Activated CD4-positive, alpha-beta T cell treated with anti-CD3 and anti-CD28 coated beads, Interleukin-2, amount 50 U/mL, for 4 hours (primary cell): ENCODE results near the gene TMEM107.
"Not testable (repeated sequence)": the region's sequence is repeated elsewhere in the genome, so short reads cannot be mapped to it uniquely, and the experiment has no call there.

Source experiments
- DNase-seq, 2 experiments: peaks; one replicate each; pipeline ENCODE4 v3.0.0-alpha.2; 2020

Gene TMEM107

GRCh38 chr17:8176197-8176940 is at the start of gene TMEM107:
Gene TMEM107 (minus strand): TSS chr17:8176380. CDS start chr17:8176286, 94 bp downstream.
- DNase-seq: peak; percentile 80 to 82

GRCh38 chr17:8224891-8225812 is 49.0 kb upstream of the TMEM107 start:
- DNase-seq: no peak

GRCh38 chr17:8223356-8224126 is 47.4 kb upstream of the TMEM107 start:
- peak; percentile 38 to 43 for DNase-seq

DNA sequence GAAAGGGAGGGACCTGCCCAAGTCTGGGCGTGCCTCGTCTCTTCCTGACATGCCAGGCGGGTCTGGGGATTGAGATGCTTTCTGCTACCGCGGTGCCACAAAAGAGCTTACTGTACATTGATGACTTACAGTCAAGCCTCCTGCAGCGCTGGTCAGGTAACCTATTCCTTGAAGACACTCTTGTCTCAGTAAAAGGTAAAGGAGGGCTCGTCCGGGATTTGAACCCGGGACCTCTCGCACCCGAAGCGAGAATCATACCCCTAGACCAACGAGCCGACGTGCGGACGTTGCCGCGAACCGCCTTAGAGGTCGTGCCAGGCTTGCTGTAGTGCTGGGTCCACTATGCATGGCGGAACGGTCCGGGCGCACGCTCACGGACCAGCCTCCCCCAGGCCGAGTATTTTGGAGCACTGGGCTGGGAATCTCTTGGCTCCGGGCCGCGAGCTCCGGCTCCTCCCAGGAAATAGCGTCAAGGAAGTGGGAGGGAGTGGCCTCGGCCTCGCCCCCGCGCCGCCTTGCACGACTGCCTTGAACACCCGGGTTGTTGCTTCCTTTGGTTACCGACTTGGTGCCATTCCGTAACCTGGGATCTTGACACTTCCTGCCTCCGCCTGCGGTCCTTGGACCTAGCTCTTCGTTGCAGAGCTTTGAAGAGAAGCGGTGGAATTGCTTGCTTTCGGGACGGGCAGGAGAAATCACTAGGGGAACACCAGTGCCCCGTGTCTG is 46.6 kb upstream of the TMEM107 start:
- peak; percentile 82 to 84 for DNase-seq

DNA sequence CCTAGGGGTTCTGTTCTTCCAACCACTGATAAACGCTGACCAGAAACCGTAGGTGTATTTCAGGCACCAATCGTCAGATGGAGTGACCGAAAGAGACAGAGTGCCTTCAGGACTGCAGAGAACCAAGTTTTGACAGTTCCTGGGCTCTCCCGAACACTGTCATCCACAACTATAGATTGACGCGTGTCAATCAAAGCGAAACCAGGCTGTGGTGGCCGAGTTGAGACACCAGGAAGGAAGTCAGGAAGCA is 46.1 kb upstream of the TMEM107 start:
- no peak for DNase-seq

DNA sequence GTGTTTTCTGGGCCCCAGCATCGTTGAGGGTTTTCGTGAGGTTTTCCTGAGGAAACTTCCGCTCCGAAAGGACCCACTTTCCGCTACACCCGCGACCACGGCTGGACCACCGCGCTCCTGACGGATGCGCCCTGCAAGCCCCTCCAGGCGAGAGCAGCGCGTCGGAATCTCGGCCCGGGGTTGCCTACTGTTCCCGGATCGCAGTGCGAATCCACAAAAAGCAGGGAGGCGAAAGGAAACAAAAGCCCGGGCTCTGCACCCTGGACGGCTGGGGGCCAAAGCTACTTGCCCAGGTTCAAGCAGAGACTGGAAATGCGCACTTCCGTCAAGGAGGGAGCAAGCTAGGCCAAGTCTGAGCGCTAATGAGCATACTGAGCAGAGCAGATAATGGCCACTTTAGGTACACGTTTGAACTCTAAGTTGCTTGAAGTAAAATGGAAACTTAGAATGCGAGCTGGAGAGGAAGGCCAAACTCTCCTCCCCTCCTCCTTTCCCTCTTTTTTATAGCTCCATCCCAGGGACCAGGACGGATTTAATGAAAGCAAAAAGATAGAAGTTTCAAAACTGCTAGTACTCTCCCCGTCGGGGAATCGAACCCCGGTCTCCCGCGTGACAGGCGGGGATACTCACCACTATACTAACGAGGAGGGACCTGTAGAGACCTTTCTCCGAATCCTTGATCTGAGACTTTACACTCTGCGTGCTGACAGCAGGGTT is 45.6 kb upstream of the TMEM107 start:
- peak; percentile 86 to 87 for DNase-seq

- DNase-seq: peak; percentile 81 to 82
Measured at GRCh38 chr17:8220783-8221662, 44.8 kb upstream of the TMEM107 start.

DNA sequence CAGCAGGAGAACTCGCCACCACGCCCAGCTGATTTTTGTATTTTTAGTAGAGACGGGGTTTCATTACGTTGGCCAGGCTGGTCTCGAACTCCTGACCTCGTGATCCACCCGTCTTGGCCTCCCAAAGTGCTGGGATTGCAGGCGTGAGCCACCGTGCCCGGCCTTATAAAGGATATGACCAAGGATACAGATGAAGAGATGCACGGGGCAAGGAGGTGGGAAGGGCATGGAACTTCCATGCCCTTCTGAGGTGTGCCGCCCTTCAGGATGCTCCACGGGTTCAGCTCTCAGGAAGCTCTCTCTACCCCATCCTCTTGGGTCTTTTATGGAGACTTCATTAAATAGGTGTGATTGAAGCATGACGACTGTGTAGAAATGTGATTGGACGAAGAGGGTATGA is 37.8 kb upstream of the TMEM107 start:
- not testable (repeated sequence) for DNase-seq

DNA sequence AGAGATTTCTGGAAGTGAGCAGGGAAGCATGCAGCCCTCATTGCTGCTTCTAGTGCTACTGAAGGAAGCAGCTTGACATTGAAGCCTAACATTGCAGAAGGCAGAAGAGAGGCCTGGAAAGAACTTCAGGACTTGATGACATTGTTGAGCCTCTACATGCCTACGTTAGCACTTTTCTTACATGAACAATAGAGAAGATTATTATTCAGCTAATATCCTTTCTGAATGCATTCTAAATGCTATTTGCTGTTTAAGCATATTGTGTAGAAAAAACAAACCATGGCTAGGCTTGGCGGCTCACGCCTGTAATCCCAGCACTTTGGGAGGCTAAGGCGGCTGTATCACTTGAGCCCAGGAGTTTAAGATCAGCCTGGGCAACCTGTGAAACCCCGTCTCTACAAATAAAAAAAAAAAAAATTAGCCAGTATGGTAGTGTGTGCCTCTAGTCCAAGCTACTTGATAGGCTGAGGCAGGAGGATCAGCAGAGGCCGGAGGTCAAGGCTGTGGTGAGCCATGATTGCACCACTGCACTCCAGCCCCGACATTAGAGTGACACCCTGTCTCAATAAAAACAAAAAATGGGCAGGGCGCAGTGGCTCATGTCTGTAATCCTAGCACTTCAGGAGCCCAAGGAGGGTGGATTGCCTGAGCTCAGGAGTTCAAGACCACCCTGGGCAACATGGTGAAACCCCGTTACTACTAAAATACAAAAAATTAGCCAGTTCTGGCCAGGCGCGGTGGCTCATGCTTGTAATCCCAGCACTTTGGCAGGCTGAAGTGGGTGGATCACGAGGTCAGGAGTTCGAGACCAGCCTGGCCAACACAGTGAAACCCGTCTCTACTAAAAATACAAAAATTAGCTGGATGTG is 36.4 kb upstream of the TMEM107 start:
- DNase-seq: no peak

GRCh38 chr17:8210761-8211458 is 34.7 kb upstream of the TMEM107 start:
- no peak for DNase-seq

DNA sequence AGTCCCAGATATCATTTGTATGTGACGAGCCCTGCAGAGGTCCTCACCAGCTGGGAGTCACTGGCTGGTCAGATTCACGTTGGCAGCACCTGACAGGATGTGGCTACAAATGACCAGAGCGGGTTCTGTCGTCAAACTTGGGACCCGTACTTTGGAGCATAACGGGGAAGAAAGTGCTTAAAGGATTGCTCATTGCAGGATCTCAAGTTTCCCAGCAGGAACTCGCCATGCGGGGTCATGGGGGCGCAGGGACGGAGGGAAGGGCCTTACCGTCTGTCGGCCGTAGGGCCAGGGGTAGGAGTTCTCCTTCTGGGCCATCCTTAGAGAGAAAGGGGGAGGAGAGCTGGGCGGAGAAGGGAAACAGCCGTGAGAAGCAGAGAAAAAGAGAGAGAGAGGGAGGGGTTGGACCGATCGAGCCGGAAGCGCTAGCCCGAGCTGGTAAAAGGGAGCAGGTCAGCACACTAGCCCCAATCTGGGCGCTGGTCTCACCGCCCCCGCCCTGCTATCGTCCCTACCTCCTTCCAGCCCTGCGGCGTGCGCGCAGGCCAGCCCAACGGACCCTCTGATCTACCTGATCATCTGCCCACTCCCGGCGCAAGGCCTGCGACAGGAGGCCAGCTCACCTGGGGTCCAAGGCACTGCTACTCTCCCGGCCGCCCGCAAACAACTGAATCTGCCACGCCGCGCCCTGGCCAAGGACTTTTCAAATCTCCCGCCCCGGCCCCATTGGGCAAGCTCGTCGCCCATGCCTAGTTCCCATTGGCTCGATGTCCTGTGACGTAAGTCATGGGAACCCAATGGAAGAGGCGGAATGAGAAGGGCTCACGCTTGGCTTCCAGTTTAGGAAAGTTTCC is 34.0 kb upstream of the TMEM107 start, which contains the start of gene AURKB:
Gene AURKB (minus strand): TSS at position 669 of the 854 bp plus-strand sequence. CDS start 351 bp downstream, at position 318.
- DNase-seq: peak; percentile 89 to 91

- DNase-seq: no peak
Measured at GRCh38 chr17:8206536-8206935, 30.4 kb upstream of the TMEM107 start.

GRCh38 chr17:8204761-8205555 is 28.8 kb upstream of the TMEM107 start:
- DNase-seq: no peak

GRCh38 chr17:8192070-8192815 is 16.1 kb upstream of the TMEM107 start:
- peak in 1 of 2 experiments; percentile 28 for DNase-seq

GRCh38 chr17:8190506-8190905 is 14.3 kb upstream of the TMEM107 start:
- DNase-seq: no peak

DNA sequence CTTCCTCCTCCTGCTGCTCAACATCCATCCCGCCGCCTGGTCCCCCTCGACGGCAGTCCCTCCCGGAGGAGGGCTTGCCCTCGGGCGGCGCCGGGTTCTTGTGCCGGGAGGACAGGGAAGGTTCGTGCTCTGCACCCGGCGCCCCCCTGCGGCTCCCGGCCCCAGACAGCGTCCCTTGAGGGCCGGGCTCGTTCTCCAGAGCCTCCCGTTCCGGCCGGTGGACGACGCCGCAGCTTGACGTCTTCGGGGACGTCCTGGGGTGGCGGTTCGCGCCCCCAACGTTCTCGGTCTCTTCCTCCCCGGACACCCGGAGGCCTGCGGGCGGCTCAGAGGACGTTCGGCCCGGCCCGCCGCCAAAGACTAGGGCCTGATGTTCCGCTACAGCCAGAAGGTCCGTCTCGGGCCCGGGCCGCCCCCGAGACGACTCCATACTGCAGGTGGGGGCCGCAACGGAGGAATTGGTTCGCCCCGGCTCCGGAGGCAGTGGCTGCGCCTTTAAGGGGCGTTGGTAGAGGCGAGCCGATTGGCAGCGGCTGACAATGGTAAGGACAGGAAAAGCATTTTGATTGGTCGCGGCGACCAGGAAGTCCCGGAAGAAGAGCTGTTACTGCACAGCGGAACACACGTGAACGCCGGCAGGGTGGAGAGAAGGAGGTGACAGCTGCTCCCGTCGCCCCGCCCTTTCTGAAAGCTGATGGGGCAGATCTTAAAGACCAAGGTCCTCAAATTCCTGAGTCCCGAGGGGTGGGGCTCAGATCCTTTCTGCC is 13.7 kb upstream of the TMEM107 start, which contains the start of gene BORCS6:
Gene BORCS6 (minus strand): TSS at position 470 of the 767 bp plus-strand sequence. CDS start 40 bp downstream, at position 430.
- DNase-seq: peak; percentile 89 to 92
